ENCODE data around the gene PAXIP1.

PAXIP1 gene

DNA sequence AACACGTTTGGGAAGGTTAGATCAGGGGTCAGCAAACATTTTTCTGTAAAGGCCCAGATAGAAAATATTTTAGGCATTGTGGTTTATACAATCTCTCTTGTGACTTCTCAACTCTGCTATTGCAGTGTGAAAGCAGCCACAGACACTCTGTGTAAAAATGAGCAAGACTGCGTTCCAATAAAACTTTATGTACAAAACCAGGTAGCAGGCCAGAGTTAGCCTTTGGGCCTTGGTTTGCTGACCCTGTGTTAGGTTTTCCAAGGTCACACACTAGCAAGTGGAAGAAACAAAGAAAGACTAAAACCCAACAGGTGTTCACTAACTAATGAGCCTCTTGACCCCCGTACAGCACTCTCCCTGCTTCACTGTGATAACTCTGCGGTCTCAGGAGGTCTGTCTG is 14.9 kb upstream of the PAXIP1 start:
- Histone ChIP-seq H3K27ac (no peak overlapping the region), H3K4me3 (no peak overlapping the region), H3K4me2 (no peak overlapping the region), H3K27me3 (no peaks in the 10 kb centered on the region), H3K36me3 (no peaks in the 10 kb centered on the region), H3K4me1 (no peaks in the 10 kb centered on the region), H4K20me1 (no peaks in the 10 kb centered on the region), H3K9me3 (replicated peaks in 1 of 11) (no peaks in the 10 kb centered on the region), H3K9ac (no peak overlapping the region)
- no peak for TF ChIP-seq Cebpa-rat (IDR thresholded peaks at IDR 0.05)

DNA sequence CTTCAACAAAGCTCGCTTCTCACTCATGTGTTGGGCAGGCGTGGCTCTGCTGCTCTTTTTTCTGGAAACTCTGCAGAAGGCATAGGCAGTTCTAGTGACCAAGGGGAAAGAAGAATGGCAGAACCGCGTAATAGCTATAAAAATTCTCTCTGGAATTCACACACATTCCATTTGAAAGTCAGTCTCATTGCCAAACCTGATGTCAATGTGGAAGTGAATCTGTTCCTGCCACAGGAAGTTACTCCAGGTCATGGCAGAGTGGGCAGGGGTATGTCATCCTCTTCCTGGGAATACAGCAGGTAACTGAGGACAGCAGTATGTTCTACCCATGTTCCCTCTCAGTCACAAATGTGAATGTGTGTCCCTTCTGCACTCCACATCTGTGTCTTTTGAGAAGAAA is 8.2 kb upstream of the PAXIP1 start:
- Histone ChIP-seq H3K9me3 (replicated peaks in 1 of 11) (no peaks in the 10 kb centered on the region), H4K20me1 (no peaks in the 10 kb centered on the region), H3K9ac (no peak overlapping the region), H3K36me3 (peaks cover 0 to 9% (median 5%) of the 10 kb centered on the region in 11 experiments; a peak in 13 of 22 replicates), H3K4me3 (no peak overlapping the region), H3K27me3 (no peaks in the 10 kb centered on the region), H3K4me2 (peak overlapping the region in 1 of 11 experiments; percentile 3; a peak in 1 of 22 replicates), H3K4me1 (peaks cover 0 to 4% (median 0%) of the 10 kb centered on the region in 10 experiments; a peak in 2 of 20 replicates), H3K27ac (no peak overlapping the region)
- TF ChIP-seq Cebpa-rat (IDR thresholded peaks at IDR 0.05): no peak

DNA sequence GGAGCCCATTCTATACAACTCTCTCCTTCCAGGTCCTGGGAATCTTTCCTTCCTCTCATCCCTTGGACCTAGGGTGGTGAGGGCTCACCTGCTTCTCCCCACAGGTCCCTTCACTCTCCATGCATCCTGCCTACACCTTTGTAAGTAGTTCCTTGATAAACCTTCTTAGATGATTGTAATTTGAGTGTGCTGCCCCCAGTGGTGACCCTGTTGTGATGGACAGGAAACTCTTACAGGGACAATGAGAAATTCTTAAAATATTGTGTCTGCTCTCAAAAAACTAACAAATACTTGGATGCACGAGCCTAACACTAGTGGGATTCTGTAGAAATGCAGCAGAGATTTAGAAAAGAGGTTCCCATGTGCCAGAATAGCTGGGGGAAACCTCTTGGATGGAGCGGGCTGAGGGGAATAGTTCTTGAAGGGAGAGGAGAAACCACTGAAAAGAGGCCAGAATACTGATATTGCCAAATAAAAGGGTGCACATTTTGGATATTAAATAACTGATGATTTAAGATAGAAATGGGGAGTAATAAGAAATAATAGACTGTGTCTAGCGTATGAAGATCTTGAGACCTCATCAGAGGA is 6.7 kb upstream of the PAXIP1 start:
- no peak overlapping the region for H3K27ac ChIP-seq
- no peaks in the 10 kb centered on the region for H4K20me1 ChIP-seq
- peaks cover 5 to 13% (median 7%) of the 10 kb centered on the region in 10 experiments for H3K4me1 ChIP-seq
- no peak overlapping the region for H3K4me3 ChIP-seq
- no peaks in the 10 kb centered on the region for H3K9me3 ChIP-seq (replicated peaks in 1 of 11)
- H3K9ac ChIP-seq: no peak overlapping the region
- H3K36me3 ChIP-seq: peaks cover 0 to 17% (median 12%) of the 10 kb centered on the region in 11 experiments; a peak in 13 of 22 replicates
- TF ChIP-seq Cebpa-rat (IDR thresholded peaks at IDR 0.05): no peak
- H3K4me2 ChIP-seq: no peak overlapping the region
- no peaks in the 10 kb centered on the region for H3K27me3 ChIP-seq

DNA sequence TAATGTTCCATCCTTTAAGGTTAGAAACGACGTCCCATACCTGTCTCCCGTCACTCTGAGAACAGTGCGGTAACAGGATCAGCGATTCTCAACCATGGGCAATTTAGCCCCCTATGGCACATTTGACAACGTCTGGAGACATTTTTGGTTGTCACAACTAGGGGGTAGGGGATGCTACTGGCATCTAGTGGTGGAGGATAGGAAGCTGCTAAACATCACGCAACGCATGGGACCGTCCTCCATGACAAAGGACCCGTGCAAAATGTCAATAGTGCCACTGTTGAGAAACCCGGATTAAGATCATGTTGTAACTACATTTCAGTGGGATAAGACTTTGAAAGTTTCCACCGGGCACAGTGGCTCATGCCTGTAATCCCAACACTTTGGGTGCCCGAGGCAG is 5.0 kb upstream of the PAXIP1 start:
- Histone ChIP-seq H3K9me3 (replicated peaks in 1 of 11) (no peaks in the 10 kb centered on the region), H3K27ac (no peak overlapping the region), H4K20me1 (no peaks in the 10 kb centered on the region), H3K9ac (no peak overlapping the region), H3K27me3 (no peaks in the 10 kb centered on the region), H3K4me3 (no peak overlapping the region), H3K4me1 (peaks cover 7 to 18% (median 10%) of the 10 kb centered on the region in 10 experiments), H3K36me3 (peaks cover 0 to 17% (median 12%) of the 10 kb centered on the region in 11 experiments; a peak in 13 of 22 replicates), H3K4me2 (no peak overlapping the region)
- no peak for TF ChIP-seq Cebpa-rat (IDR thresholded peaks at IDR 0.05)

DNA sequence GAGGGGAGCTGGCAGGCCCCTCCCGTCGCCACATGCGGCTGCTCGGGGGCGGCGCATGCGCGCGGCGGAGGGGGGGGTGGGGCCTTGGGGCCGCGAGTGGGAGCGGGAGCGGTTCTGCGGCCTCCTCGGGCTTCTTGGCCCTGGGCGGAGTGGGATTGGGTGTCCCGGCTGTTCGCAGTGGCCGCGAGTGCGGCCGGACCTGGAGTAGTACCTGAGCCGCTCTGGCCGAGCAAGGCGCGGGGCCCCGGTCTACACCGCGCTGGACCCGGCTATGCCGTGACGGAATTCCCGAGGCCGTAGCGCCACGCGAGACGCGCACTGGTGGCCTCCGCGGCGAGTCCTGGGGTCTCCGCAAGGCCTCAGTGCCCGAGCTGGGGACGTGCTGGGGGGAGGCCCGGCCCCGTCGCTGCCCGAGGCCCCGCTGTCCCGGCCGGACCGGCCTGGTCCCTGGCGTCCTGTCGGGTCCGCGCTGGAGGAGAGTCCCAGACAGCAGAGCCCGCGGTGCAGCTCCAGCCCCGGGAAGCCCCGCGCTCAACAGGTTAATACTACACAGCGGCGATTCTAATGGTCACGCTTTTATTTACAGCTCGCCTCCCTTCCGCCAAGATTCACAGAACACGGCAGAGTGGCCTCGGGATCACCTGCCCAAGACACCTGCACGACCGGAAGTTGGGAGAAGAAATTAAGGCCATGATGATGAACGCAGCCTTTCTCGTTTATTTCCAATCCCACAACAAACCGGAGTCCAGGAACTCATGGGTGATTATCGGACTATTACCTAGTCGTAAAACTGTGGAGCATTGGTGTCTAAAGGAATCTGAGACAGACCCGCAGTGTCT is 671 bp upstream of the PAXIP1 start:
- Histone ChIP-seq H3K27me3 (no peaks in the 10 kb centered on the region), H3K27ac (peak overlapping the region; percentile 95 to 99 (median 99)), H3K4me2 (peak overlapping the region; percentile 66 to 92 (median 84)), H3K4me1 (peaks cover 24 to 43% (median 31%) of the 10 kb centered on the region in 10 experiments), H4K20me1 (peaks cover 0 to 30% (median 19%) of the 10 kb centered on the region in 11 experiments; a peak in 16 of 22 replicates), H3K36me3 (peaks cover 7 to 27% (median 24%) of the 10 kb centered on the region in 11 experiments; a peak in 17 of 22 replicates), H3K4me3 (peak overlapping the region; percentile 88 to 99 (median 95)), H3K9ac (peak overlapping the region; percentile 96 to 99 (median 98)), H3K9me3 (replicated peaks in 1 of 11) (no peaks in the 10 kb centered on the region)
- TF ChIP-seq Cebpa-rat (IDR thresholded peaks at IDR 0.05): no peak

DNA sequence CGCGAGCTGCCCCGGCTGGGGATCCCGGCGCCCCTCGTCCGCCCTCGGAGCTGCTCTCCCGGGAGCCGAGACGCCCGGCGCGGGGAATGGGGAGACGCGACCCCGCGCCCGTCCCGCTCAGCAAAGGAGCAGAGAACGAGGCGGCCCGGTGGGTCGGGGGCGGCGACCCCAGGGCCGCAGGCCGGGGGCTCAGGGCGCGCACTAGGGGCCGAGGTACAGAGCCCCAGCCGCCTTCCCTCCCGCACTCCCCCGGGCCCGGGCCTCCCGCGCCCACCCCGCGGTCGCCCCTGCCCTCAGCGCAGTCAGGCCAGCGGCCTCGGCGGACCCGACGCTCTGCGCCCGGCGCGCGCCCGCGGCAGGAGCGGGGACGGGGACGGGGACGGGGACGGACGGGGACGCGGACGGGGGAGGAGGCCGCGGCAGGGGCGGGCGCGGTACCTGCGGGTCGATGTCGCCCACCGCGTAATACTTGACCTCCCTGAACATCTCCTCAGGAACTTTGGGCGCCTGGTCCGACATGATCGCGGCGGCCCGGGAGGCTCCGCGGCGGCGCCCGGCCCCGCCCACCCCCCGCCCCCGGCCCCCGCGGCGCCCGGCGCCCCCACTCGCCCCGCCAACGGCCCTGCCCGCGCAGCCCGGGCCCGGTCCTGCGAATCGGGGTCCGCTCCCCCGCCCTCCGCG is 373 bp downstream of the PAXIP1 start:
- H4K20me1 ChIP-seq: peaks cover 0 to 30% (median 19%) of the 10 kb centered on the region in 11 experiments; a peak in 16 of 22 replicates
- H3K4me3 ChIP-seq: peak overlapping the region; percentile 88 to 99 (median 95)
- peak overlapping the region; percentile 96 to 99 (median 98) for H3K9ac ChIP-seq
- H3K9me3 ChIP-seq (replicated peaks in 1 of 11): no peaks in the 10 kb centered on the region
- H3K4me2 ChIP-seq: peak overlapping the region; percentile 70 to 97 (median 92)
- no peak for TF ChIP-seq Cebpa-rat (IDR thresholded peaks at IDR 0.05)
- peaks cover 16 to 38% (median 35%) of the 10 kb centered on the region in 11 experiments for H3K36me3 ChIP-seq
- H3K27me3 ChIP-seq: no peaks in the 10 kb centered on the region
- H3K27ac ChIP-seq: peak overlapping the region; percentile 95 to 99 (median 99)
- peaks cover 24 to 43% (median 31%) of the 10 kb centered on the region in 10 experiments for H3K4me1 ChIP-seq

DNA sequence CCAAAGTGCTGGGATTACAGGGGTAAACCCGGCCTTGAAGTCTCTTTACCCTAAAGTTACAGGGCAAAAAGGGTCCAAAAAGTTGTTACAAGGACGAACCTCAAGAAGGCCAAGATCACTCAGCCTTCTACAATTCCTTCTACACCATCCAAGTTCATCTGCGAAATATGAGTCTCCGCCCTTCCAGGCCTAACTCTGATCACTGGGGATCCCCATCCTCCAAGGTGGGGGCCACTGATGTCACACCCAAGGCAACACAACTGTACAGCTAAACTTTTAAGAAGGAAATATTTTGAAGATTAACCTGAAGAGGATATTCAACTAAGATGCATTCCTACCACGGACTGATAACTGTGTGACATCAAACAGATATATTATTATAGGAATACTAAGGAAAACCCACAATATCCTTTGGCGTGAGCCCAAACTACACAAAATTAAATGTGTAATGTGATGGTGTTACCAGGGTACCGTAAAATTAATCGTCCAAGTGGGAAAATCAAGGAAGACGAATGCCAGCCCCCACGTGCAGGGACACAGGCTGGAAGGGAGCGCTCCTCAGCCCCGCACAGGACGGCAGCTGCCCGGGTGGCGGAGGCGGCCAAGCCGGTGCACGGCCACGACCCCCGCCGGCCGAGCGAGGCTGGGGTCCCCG is 1.0 kb downstream of the PAXIP1 start:
- Histone ChIP-seq H3K36me3 (peaks cover 23 to 45% (median 41%) of the 10 kb centered on the region in 11 experiments), H3K4me1 (peaks cover 24 to 43% (median 31%) of the 10 kb centered on the region in 10 experiments), H3K9me3 (replicated peaks in 1 of 11) (no peaks in the 10 kb centered on the region), H3K4me3 (peak overlapping the region; percentile 88 to 99 (median 95)), H3K27me3 (no peaks in the 10 kb centered on the region), H4K20me1 (peaks cover 0 to 30% (median 19%) of the 10 kb centered on the region in 11 experiments; a peak in 16 of 22 replicates), H3K4me2 (peak overlapping the region; percentile 70 to 97 (median 92)), H3K27ac (peak overlapping the region; percentile 95 to 99 (median 99)), H3K9ac (peak overlapping the region; percentile 96 to 99 (median 98))
- TF ChIP-seq Cebpa-rat (IDR thresholded peaks at IDR 0.05): no peak

DNA sequence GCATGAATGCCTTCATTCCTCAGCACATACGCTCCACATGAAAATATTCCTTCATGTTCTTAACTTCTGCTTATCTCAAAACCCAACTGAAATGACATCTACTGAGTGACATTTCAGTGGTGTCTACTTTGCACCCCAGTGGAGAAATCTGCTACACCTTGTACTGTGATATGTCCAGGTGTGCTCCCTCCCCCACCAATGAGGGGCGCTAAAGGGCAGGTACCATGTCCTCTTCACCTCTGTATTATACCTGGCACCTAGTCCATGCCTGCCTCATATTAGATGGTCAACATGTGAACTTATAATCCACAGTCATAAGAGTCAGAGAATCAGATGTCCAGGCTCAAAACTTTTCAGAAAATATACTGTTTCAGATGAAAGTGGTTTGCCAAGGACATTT is 2.1 kb downstream of the PAXIP1 start:
- H4K20me1 ChIP-seq: peaks cover 0 to 30% (median 19%) of the 10 kb centered on the region in 11 experiments; a peak in 16 of 22 replicates
- peaks cover 24 to 41% (median 31%) of the 10 kb centered on the region in 10 experiments for H3K4me1 ChIP-seq
- no peaks in the 10 kb centered on the region for H3K27me3 ChIP-seq
- peak overlapping the region; percentile 24 to 94 (median 89); a peak in 19 of 22 replicates for H3K4me2 ChIP-seq
- no peak overlapping the region for H3K9ac ChIP-seq
- no peak overlapping the region for H3K27ac ChIP-seq
- H3K9me3 ChIP-seq (replicated peaks in 1 of 11): no peaks in the 10 kb centered on the region
- H3K4me3 ChIP-seq: no peak overlapping the region; a peak in 1 of 20 replicates
- peaks cover 31 to 47% (median 42%) of the 10 kb centered on the region in 11 experiments for H3K36me3 ChIP-seq
- TF ChIP-seq Cebpa-rat (IDR thresholded peaks at IDR 0.05): no peak

All from BLaER1 treated with 17β-estradiol and CSF1 and Interleukin-3, amounts not matched to agents 10 nM and 100 nM (cell line).